Measurements from ENCODE around the gene PHACTR2.

PHACTR2 gene

DNA sequence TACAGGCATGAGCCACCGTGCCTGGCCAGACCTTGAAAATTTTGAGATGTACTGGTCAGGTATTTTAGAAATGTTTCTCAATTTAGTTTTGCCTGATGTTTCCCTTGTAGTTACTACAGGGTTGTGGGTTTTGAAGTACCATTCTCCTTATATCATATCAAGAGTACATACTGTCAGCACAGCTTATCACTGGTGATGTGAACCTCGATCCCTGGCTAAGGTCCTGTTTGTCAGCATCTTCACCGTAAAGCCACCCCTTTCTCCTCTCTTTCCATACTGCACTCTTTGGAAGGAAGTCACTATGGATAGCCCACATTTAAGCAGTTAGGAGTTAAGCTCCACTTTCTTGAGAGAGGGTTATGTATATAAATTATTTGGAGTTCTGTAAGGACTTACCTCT, 27.8 kb downstream of the PHACTR2 start:
- no peak for DNase-seq (ENCODE audit: low spot score)
- in situ Hi-C loops (cut with MboI; ENCODE audit: low pct_unique_long_range_greater_than_20kb, low sequenced_read_pairs, unreplicated experiment): no loop called here
- TF ChIP-seq CTCF (IDR thresholded peaks at IDR 0.05; ENCODE audit: extremely low read depth, insufficient read depth, missing control alignments): no peak

DNA sequence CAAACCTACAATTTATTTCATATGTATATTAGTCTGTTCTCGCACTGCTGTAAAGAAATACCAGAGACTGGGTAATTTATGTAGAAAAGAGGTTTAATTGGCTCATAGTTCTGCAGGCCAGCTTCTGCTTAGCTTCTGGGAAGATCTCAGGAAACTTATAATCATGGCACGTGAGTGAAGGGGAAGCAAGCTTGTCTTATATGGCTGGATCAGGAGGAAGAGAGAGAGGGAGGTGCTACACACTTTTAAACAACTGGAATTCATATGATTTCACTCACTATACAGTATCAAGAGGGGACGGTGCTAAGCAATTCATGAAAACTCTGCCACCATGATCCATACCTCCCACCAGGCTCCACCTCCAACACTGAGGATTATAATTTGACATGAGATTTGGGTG, 29.9 kb downstream of the PHACTR2 start:
- no peak for DNase-seq (ENCODE audit: low spot score)
- no peak for TF ChIP-seq CTCF (IDR thresholded peaks at IDR 0.05; ENCODE audit: extremely low read depth, insufficient read depth, missing control alignments)
- in situ Hi-C loops (cut with MboI; ENCODE audit: low pct_unique_long_range_greater_than_20kb, low sequenced_read_pairs, unreplicated experiment): no loop called here

- TF ChIP-seq CTCF (IDR thresholded peaks at IDR 0.05; ENCODE audit: extremely low read depth, insufficient read depth, missing control alignments): no peak
- in situ Hi-C loops (cut with MboI; ENCODE audit: low pct_unique_long_range_greater_than_20kb, low sequenced_read_pairs, unreplicated experiment): no loop called here
- no peak for DNase-seq (ENCODE audit: low spot score)
These were observed 31.1 kb downstream of the PHACTR2 start for GRCh38 chr6:143708889-143709288.

- in situ Hi-C loops (cut with MboI; ENCODE audit: low pct_unique_long_range_greater_than_20kb, low sequenced_read_pairs, unreplicated experiment): no loop called here
- no peak for DNase-seq (ENCODE audit: low spot score)
- no peak for TF ChIP-seq CTCF (IDR thresholded peaks at IDR 0.05; ENCODE audit: extremely low read depth, insufficient read depth, missing control alignments)
These were observed 33.9 kb downstream of the PHACTR2 start for GRCh38 chr6:143711714-143712113.

DNA sequence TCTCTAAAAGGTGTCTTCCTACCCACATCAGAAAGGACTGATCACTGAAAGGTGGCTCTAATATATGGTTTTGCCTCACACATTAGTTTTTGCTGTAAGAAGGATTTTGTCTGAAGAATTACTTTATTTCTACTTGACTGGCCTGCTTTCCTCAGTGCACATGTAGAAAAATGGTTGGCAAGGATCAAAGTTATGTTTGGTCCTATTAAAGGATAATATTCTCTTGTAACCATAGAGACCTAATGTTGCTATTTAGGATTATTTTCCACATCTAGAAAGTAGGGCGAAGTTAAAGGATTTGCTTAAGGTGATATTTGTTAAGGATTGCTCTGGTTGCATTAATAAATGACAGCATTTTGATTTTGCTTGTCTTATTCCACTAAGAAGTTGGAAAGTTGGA, 40.7 kb downstream of the PHACTR2 start:
- no peak for TF ChIP-seq CTCF (IDR thresholded peaks at IDR 0.05; ENCODE audit: extremely low read depth, insufficient read depth, missing control alignments)
- in situ Hi-C loops (cut with MboI; ENCODE audit: low pct_unique_long_range_greater_than_20kb, low sequenced_read_pairs, unreplicated experiment): no loop called here
- no peak for DNase-seq (ENCODE audit: low spot score)

GRCh38 chr6:143721642-143722041, 43.9 kb downstream of the PHACTR2 start:
- no peak for TF ChIP-seq CTCF (IDR thresholded peaks at IDR 0.05; ENCODE audit: extremely low read depth, insufficient read depth, missing control alignments)
- no peak for DNase-seq (ENCODE audit: low spot score)
- in situ Hi-C loops (cut with MboI; ENCODE audit: low pct_unique_long_range_greater_than_20kb, low sequenced_read_pairs, unreplicated experiment): no loop called here

- no peak for TF ChIP-seq CTCF (IDR thresholded peaks at IDR 0.05; ENCODE audit: extremely low read depth, insufficient read depth, missing control alignments)
- in situ Hi-C loops (cut with MboI; ENCODE audit: low pct_unique_long_range_greater_than_20kb, low sequenced_read_pairs, unreplicated experiment): no loop called here
- DNase-seq (ENCODE audit: low spot score): no peak
These were observed 47.1 kb downstream of the PHACTR2 start for GRCh38 chr6:143724876-143725275.

All from GM13977 (cell line).